CD14-positive monocyte (primary cell): ENCODE results near the gene IL23R. TPM values are rescaled to one million over a fixed set of nuclear protein-coding genes. Genes with fewer than 3 reads are reported as not detected.

ENCODE experiments used
- DNase-seq, 3 donors: peaks; one replicate each; pipeline ENCODE4 v3.0.0-alpha.2; 2011 to 2022
- H2AFZ ChIP-seq: 2 replicates; pipeline ENCODE4 v1.6.0; 2012; ENCODE audit warnings: mild to moderate bottlenecking, low read depth, low read length, inconsistent platforms; ENCODE audit not compliant: insufficient read depth, poor library complexity, severe bottlenecking
- H3K27ac ChIP-seq, 2 donors: 1 replicate in 1 of 2; 2 replicates in 1 of 2; pipeline ENCODE4 v1.5.1; 2012 to 2013; ENCODE audit warnings: low read length in 2 of 2, control low read depth in 1 of 2, inconsistent platforms in 1 of 2, low read depth in 1 of 2, mild to moderate bottlenecking in 1 of 2
- H3K27me3 ChIP-seq, 2 donors: one replicate each; pipeline versions ENCODE4 v1.6.0 to v1.6.1; 2011 to 2013; ENCODE audit warnings: low read length in 2 of 2; ENCODE audit not compliant: control insufficient read depth in 2 of 2, insufficient read depth in 2 of 2
- H3K36me3 ChIP-seq, 2 donors: replicated peaks in 1 of 2; 1 replicate in 1 of 2; 2 replicates in 1 of 2; pipeline versions ENCODE4 v1.5.1 to v1.6.1; 2012 to 2013; ENCODE audit warnings: low read length in 2 of 2, control low read depth in 1 of 2, inconsistent platforms in 1 of 2, mild to moderate bottlenecking in 1 of 2; ENCODE audit not compliant: insufficient read depth in 2 of 2, control insufficient read depth in 1 of 2
- H3K4me1 ChIP-seq, 2 donors: 1 replicate in 1 of 2; 2 replicates in 1 of 2; pipeline versions ENCODE4 v1.5.1 to v1.6.1; 2012 to 2013; ENCODE audit warnings: low read length in 2 of 2, control low read depth in 1 of 2, inconsistent platforms in 1 of 2, mild to moderate bottlenecking in 1 of 2, moderate library complexity in 1 of 2; ENCODE audit not compliant: insufficient read depth in 2 of 2, control insufficient read depth in 1 of 2
- H3K4me2 ChIP-seq: replicated peaks from 2 replicates; pipeline ENCODE3; 2012; ENCODE audit warnings: low read length, moderate library complexity, mild to moderate bottlenecking; ENCODE audit not compliant: poor library complexity, severe bottlenecking; ENCODE audit errors: extremely low read depth
- H3K4me3 ChIP-seq, 3 experiments: fragments of 200-600 bp in 1 of 3; sonication (generic) in 1 of 3; replicated peaks in 1 of 3; 1 replicate in 2 of 3; 2 replicates in 1 of 3; pipeline ENCODE4 v1.5.1; 2011 to 2013; ENCODE audit warnings: low read length in 3 of 3, mild to moderate bottlenecking in 3 of 3, control low read depth in 2 of 3, low read depth in 2 of 3, inconsistent platforms in 1 of 3, moderate library complexity in 1 of 3
- H3K79me2 ChIP-seq: 2 replicates; pipeline ENCODE4 v1.6.0; 2012; ENCODE audit warnings: mild to moderate bottlenecking, control low read depth, inconsistent platforms, low read length, moderate library complexity; ENCODE audit not compliant: insufficient read depth
- H3K9ac ChIP-seq: 2 replicates; pipeline ENCODE4 v1.6.0; 2017; ENCODE audit warnings: low read length, mild to moderate bottlenecking; ENCODE audit not compliant: insufficient read depth, poor library complexity, severe bottlenecking
- H3K9me3 ChIP-seq, 2 donors: replicated peaks in 1 of 2; 1 replicate in 1 of 2; 2 replicates in 1 of 2; pipeline versions ENCODE4 v1.5.1 to v1.6.1; 2012 to 2013; ENCODE audit warnings: low read length in 2 of 2, control low read depth in 1 of 2; ENCODE audit not compliant: control insufficient read depth in 1 of 2, insufficient read depth in 1 of 2
- H4K20me1 ChIP-seq: 2 replicates; pipeline ENCODE4 v1.6.0; 2012; ENCODE audit warnings: mild to moderate bottlenecking, low read length, control low read depth, moderate library complexity; ENCODE audit not compliant: insufficient read depth
- H3K27ac Mint-ChIP-seq, 7 donors: one replicate each; pipeline ENCODE4 v1.8.0; 2020; ENCODE audit warnings: mild to moderate bottlenecking in 7 of 7, mixed read lengths in 7 of 7, moderate library complexity in 6 of 7, inconsistent platforms in 2 of 7
- H3K27me3 Mint-ChIP-seq, 3 donors: one replicate each; pipeline ENCODE4 v1.8.0; 2021 to 2022; ENCODE audit warnings: low read depth in 3 of 3, mild to moderate bottlenecking in 3 of 3, mixed read lengths in 3 of 3, moderate library complexity in 3 of 3, inconsistent platforms in 1 of 3
- H3K36me3 Mint-ChIP-seq, 2 donors: one replicate each; pipeline ENCODE4 v1.8.0; 2020; ENCODE audit warnings: mixed read lengths in 2 of 2, inconsistent platforms in 1 of 2, mild to moderate bottlenecking in 1 of 2
- H3K4me1 Mint-ChIP-seq: one replicate; pipeline ENCODE4 v1.8.0; 2020; ENCODE audit warnings: mild to moderate bottlenecking, mixed read lengths
- H3K4me3 Mint-ChIP-seq, 2 donors: one replicate each; pipeline ENCODE4 v1.8.0; 2020; ENCODE audit warnings: mild to moderate bottlenecking in 2 of 2, mixed read lengths in 2 of 2, moderate library complexity in 1 of 2
- H3K9me3 Mint-ChIP-seq, 7 donors: one replicate each; pipeline ENCODE4 v1.8.0; 2020 to 2022; ENCODE audit warnings: mixed read lengths in 7 of 7, mild to moderate bottlenecking in 6 of 7, moderate library complexity in 6 of 7, inconsistent platforms in 2 of 7
- CTCF ChIP-seq: fragments of 200-600 bp; IDR thresholded peaks from one replicate; pipeline ENCODE4 v1.8.0; 2022; ENCODE audit warnings: antibody characterized with exemption, mild to moderate bottlenecking
- WGBS: methylation state at CpG from one replicate; pipeline ENCODE4 v1.1.5; 2013; ENCODE audit warnings: missing lambda C conversion rate; ENCODE audit not compliant: insufficient coverage; 5-methylcytosine and 5-hydroxymethylcytosine counted together
- intact Hi-C, 2 donors: fragments of 100-400 bp; cut with micrococcal nuclease; formaldehyde crosslinking; loops; one replicate each; pipeline versions ENCODE4 v1.15.0 to v1.15.1; 2023
- polyA plus RNA-seq, 3 donors: library from polyadenylated mRNA; depleted of rRNA in 1 of 3; unstranded in 2 of 3; stranded (reverse) in 1 of 3; fragments of 300-500 nt in 2 of 3; fragments of >200 nt in 1 of 3; fragmentation: Illumina TruSeq in 2 of 3; gene quantifications; 1 replicate in 2 of 3; 2 replicates in 1 of 3; pipeline ENCODE4 v1.2.3, GENCODE V29; 2012 to 2021

IL23R gene
- polyA plus RNA-seq, 3 donors: not detected

- intact Hi-C loops: no loop called here
Measured at GRCh38 chr1:67208217-67208616, 42.0 kb downstream of the IL23R start.

GRCh38 chr1:67209521-67209920 lies 43.3 kb downstream of the IL23R start:
- no peaks in the 10 kb centered on the region for H3K27me3 ChIP-seq
- no peaks in the 10 kb centered on the region for H3K79me2 ChIP-seq
- no peaks in the 10 kb centered on the region for H3K9me3 ChIP-seq
- no peak overlapping the region for H3K27ac ChIP-seq
- no peak overlapping the region for H2AFZ ChIP-seq
- no peak overlapping the region for H3K4me2 ChIP-seq
- no peaks in the 10 kb centered on the region for H3K36me3 ChIP-seq
- H3K36me3 Mint-ChIP-seq: no peaks in the 10 kb centered on the region
- no peaks in the 10 kb centered on the region for H3K4me1 Mint-ChIP-seq
- no peak overlapping the region for H3K27ac Mint-ChIP-seq
- no peaks in the 10 kb centered on the region for H4K20me1 ChIP-seq
- no peaks in the 10 kb centered on the region for H3K27me3 Mint-ChIP-seq
- no peak overlapping the region for H3K4me3 Mint-ChIP-seq
- no peak overlapping the region for H3K4me3 ChIP-seq
- H3K9ac ChIP-seq: no peak overlapping the region
- WGBS: 100% methylated on average over 2 of the region's 3 CpGs
- H3K9me3 Mint-ChIP-seq: no peaks in the 10 kb centered on the region
- no peak for DNase-seq
- no peak for TF ChIP-seq CTCF
- H3K4me1 ChIP-seq: no peaks in the 10 kb centered on the region
- intact Hi-C loops: no loop called here

More at GRCh38 chr1:67208217-67208616, 42.0 kb downstream of the IL23R start:
- DNase-seq: no peak
- H3K9me3 ChIP-seq: no peaks in the 10 kb centered on the region
- H3K36me3 ChIP-seq: no peaks in the 10 kb centered on the region
- H3K4me2 ChIP-seq: no peak overlapping the region
- TF ChIP-seq CTCF: no peak
- H3K4me3 Mint-ChIP-seq: no peak overlapping the region
- no peaks in the 10 kb centered on the region for H3K27me3 ChIP-seq
- no peak overlapping the region for H3K9ac ChIP-seq
- H3K27ac Mint-ChIP-seq: no peak overlapping the region
- H4K20me1 ChIP-seq: no peaks in the 10 kb centered on the region
- no peak overlapping the region for H3K27ac ChIP-seq
- no peaks in the 10 kb centered on the region for H3K9me3 Mint-ChIP-seq
- H3K4me1 ChIP-seq: no peaks in the 10 kb centered on the region
- no peaks in the 10 kb centered on the region for H3K79me2 ChIP-seq
- no peaks in the 10 kb centered on the region for H3K36me3 Mint-ChIP-seq
- no peak overlapping the region for H2AFZ ChIP-seq
- 50% methylated on average over 1 of the region's 2 CpGs for WGBS
- H3K4me1 Mint-ChIP-seq: no peaks in the 10 kb centered on the region
- H3K4me3 ChIP-seq: no peak overlapping the region
- H3K27me3 Mint-ChIP-seq: no peaks in the 10 kb centered on the region
